NOMO-1 (cell line): ENCODE results near the gene NTM.

ENCODE experiments used
- DNase-seq, 2 experiments: peaks; one replicate each; lab custom pipeline; 2025; ENCODE audit not compliant: unreplicated experiment in 2 of 2; lab: John Stamatoyannopoulos, UW

Gene NTM

DNA sequence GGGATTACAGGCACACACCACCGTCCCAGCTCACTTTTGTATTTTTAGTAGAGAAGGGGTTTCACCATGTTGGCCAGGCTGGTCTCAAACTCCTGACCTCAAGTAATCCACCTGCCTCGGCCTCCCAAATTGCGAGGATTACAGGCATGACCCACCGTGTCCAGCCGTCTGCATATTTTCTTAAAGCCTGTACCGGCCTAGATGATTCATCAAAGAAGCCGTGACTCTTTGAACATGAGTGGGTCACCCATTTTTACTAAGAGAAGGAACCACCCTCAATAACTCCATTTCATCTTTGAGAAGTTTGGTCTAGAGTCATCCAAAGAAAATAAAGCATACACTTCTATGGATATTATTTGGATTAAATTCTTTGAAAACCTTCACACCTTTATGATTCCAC, 388.3 kb downstream of the NTM start:
- DNase-seq, result no peak

DNA sequence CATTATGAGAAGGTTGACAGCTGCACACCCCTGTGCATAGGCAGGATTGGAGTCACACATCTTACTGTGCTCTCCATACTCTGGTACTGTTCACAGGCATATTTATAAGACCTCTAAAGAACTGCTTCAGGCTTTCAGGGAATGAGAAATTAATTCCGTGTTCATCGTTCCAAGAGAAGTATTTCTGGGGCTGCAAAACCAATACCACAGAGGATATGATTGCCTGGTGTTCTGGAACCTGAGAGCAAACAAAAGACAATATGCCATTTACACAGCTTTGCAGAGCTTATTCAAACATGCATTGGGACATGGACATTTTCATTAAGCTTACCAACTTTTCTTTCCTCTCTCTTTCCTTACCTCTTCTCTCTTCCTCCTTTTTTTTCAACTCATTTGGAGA, 388.7 kb downstream of the NTM start:
- DNase-seq, result no peak

DNA sequence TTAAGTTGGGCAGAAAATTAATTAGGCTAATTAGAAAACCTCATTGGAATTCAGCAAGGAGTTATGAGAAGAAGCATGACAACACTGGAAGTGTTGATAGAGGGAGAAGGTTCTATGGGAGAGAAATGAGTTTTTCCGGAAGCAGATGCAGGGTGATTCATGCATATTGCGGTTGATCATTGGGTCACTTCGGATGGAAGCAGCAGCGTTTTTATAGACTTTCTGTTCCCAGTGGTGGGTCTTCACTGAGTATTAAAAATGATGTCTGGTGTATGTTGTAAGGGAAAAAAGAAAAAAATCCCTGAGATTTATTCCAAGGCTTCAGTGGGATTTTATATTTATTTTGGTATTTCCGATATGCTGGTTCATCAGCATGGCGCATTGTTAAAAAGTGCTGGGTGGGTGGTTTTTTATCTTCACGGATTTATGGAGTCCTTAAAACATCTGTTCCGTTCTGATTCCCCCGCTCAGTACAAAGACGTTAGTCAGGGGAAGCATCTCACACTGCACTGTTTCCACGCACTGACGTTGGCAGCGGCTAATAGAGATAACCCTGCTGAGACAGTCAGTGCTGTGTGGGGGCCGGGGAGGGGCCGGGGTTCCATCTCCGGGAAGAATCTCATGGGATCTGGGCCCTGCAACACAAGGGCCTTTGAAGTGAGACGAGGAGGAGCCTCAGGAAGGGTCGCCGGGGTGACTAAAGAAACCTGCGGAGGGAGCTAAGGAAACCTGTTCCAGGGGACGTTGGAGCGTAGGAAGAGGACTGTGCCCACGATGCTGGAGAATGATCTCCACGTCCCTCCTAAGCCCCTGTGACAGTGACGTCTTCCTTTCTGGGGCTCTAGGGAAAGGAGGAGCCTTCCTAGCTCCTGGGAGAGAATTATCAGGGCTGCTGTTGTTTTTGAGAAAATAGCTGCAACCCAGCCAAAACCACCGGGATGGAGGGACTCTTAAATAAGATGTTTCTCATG, 390.0 kb downstream of the NTM start:
- DNase-seq, result peak; percentile 35 to 87

DNA sequence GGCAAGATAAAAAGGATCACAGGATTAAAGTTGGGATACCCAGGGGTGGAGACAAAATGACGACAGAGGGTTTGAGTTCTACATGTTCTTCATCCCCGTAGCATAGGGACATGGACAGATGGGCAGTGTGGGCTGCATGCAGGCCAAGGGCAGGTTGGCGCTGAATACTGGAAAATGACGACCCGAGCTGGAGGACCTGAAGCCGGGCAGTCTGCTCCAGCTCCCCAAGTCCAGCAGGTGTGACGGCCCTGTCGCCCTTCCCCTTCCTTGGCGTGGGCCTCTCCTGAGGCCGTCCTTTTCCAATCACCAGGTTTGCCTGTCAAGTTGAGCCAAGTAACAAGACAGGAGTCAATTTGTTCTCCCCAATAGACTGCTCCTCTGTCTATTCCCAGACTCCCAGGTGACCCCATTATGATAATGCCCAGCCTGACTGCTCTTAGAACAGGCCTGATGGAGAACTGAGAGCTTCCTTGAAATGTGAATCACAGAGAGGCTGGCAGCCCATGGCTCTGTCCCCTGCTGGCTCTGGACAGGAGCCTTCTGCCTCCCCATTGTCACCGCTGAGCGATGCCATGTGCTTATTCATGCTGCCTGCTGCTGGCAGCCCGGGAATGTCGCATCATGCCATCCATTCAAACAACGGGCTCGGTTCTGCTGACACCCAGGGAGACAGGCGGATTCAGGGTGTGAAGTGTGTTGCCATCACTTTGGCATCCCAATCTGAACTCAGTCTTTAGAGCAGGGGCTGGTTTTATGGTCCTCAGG, 392.1 kb downstream of the NTM start:
- DNase-seq, result no peak

DNA sequence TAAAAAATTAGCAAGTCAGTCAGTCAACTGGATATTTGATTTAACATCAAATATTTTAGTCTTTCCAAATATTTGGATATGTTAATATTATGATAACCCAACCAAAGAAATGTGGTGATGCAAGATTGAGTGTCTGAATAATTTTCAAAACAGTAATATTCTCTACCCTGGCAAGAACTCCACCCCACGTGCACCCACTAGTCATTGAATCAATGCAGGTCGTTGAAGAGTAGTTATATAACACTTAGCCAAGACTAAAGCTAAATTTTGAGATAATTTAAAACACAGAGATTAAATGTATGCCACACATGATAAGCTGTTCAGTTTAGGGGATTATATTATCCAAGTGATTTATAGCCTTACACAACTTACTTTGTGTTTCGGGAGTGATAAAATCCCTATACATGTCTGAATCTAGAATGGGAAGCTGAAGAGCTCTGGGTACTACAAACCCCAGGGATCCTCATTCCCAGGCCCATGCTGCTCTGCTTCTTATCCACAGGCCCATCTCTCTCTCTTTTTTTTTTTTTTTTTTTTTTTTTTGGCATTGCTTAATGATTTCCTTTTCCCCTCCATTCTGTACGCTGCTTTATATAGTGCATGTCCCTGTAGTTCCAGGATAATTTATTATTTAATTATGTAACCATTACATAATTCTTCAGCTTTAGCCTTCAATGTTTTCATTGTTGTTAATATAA, 392.9 kb downstream of the NTM start:
- no peak for DNase-seq

DNA sequence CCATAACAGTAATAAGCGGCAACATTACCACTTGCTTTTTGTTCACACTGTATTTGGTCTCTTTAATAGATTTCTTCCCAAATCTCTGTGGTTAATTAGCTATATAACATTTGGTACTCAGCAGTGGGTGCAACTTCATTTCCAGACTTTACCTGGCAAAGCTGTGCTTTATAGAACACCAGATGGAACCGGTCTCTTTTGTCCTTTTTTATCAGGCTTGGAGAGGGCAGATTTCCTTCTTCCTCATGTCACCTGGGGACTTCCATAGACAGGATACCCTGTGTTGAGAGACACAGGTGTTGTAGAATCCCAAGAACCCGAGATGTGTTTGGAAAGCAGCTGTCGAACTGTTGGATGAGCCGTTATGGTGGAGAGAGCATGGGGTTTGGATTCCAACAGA, 393.7 kb downstream of the NTM start:
- DNase-seq, result no peak

DNA sequence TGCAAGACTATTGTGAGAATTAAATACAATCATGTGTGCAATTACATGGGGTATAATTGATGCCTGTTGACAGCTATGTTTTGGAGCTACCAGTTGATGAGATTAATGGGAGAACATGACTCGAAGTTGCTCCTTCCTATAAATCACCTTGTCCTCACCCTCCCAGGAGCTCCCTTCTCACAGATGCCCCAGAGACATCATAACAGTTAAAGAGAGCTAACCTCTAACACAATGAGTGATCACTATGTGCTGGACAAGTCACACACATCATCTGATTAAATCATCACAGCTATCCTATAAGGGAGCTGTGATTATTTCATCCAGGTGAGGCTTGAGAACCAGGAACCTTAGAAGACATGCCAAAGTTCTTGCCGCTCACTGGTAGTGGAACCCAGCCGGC, 394.2 kb downstream of the NTM start:
- no peak for DNase-seq

DNA sequence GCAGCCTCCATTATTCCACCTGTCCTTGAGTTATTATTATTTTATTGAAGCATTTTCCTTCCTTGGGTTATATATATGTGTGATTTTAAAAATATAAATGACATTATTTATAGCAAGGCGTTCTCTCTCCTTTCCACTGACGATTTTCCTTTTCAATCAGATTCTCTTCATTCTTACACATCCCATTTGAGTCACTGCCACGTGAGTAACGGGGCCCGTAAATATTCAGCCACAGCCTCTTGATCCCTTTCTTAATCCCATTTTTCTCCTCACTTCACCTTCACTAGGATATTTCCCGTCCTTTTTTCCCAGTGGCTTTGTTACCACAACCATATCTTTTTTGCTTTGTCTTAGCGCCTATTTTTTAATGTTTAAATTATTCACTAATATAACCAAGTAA, 396.2 kb downstream of the NTM start:
- no peak for DNase-seq

DNA sequence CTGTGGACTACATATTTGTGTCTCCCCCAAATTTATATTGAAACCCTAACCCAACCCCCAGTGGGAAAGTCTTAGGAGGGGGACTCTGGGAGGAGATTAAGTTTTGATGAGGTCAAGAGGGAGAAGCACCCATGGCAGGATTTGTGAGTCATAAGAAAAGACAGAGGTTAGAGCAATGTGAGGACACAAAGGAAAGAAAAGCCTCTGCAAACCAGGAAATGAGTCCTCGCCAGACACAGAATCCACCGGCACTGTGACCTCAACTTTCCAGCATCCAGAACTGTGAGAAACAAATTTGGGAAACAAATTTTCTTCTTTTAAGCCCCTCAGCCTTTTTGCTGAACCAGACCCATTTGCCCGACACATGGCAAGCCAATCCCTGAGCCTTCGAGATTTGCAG, 397.0 kb downstream of the NTM start:
- DNase-seq, result no peak

DNA sequence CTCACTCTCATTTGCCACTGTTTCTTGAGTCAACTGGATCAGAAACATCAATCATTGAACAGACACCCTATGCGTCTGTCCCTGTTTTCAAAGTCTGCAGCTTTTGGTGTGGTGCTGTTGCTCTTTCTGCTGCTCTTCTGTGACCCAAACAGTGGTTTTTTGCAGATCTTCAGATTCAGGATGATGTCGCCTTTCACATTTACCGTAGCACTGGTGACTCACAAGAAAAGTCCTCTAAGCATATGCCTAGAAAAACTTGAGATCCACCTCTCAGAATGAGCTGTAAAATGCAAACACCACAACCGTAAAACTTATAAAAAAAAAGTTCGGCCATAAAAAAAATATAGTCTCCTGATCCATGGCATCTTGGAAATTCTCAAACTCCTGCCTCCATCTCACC, 400.4 kb downstream of the NTM start:
- DNase-seq, result no peak

DNA sequence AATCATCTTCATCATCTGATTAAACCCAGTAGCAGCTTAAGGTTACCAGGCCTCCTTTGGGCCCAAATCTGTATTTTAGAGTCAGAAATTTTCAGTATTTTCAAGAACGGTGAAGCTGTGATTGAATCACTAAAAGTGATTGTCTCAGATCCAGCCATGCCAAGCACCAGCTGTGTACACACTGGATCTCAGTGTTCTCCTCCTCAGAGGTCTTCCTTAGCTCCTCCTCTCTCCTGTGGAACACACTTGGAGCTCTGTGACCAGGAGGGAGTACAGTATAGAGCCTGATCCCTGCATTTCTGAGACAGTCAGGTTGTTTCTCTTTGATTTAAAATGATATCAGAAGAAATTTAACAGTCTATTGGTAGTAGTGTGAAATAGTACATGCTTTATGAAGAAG, 401.1 kb downstream of the NTM start:
- DNase-seq, result no peak

DNA sequence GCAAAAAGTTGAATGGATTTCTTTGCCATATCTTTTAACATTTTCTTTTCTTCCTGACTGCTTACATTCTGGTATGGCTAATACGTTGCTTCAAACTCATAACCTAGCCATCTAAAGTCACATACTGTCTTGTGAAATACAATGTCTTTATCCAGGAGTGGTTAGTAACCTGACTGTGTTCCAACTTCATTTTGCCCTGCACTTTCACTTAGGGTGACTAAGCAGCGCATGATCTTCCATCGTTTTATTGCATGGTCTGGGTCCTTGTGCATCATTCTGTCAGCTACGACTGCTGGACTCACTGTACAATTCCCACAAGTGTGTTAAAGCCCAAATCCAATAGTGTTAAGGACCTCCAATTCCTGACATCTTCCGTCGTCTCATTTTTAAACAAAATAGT, 403.2 kb downstream of the NTM start:
- DNase-seq, result no peak

DNA sequence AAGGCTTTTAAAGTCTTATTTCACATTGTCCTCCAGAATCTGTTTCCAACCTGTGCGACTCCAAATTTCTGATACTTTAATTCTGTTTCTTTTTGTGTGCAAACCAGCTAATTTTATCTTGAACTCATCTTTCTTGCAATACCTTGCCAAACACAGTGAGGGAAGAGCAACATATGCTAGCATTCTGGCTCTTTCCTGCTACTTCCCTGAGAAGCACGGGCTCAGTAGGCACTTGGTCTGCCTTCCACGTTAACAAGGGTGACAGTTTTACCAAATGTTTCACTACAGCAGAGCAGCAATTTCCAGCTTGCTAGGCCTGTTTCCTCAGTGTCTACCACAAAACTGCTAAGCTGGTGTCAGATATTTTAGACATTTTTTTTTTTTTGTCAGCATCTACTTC, 405.8 kb downstream of the NTM start:
- DNase-seq, result no peak

DNA sequence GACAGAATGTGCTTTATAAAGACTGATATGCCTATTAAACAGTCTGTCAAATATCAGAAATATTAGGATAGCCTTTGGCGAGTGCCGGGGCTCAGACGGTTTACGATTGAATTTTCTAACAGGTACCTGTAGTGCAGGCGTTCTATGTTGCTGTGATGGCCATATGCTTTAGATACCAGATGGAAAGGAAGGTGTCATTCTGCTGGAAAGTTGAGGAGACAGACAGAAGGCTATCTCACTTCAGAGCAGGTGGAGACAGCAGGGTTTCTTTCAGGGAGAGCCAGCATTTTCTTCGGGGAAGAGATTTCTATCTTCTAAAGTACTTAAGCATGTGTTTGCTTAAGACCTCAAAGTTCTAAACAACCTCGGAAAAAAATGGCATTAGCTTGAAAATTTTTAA, 415.4 kb downstream of the NTM start:
- no peak for DNase-seq

DNA sequence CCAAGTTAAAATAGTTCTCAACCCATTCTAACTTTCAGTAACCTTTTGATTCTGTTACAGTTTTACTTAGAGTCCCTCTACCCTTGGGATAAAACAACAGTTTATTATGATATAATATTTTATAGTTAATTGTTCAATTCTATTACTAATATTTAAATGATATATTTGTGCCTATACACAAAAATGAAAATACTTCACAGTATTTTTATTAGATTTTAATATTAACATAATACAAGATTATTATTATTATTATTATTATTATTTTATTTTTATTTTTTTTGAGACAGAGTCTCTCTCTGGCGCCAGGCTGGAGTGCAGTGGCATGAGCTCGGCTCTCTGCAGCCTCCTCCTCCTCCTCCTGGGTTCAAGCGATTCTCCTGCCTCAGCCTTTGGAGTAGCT, 416.7 kb downstream of the NTM start:
- no peak for DNase-seq

DNA sequence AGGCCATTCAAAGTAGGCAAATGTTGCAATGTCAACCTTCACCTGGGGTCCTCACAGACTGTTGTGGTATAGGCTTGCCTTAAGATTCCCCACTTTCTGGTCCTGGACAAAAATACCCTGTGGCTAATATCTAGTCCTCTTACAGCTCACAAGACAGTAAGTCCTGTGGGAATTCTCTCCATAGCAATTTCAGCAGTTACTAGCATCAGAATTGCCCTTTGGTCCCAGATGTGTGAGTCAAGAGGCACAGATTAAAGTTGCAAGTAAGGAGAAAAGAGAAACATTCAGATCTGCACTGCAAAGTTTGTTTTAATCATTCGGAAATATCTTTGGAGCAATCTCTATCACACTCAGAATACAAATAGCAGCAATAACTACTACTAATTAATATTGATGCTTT, 420.2 kb downstream of the NTM start:
- DNase-seq, result no peak

DNA sequence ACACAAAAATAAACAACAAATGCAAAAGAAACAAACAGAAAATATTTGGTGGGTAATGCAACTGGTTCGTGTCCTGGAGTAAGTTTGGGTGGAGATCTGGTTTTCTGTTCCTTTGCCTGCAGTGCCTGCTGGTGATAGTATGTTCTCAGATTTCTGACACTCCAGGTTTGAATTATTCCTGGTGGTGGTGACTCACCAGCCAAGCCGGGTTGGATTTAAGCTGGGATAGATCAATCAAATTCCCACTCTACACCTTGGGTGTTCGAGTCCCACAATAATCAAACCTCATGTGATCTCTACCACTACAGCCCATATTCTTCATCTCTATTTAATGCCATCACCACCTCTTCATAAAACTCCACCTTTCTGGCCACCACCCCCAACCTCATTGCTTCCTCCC, 421.8 kb downstream of the NTM start:
- DNase-seq, result no peak

DNA sequence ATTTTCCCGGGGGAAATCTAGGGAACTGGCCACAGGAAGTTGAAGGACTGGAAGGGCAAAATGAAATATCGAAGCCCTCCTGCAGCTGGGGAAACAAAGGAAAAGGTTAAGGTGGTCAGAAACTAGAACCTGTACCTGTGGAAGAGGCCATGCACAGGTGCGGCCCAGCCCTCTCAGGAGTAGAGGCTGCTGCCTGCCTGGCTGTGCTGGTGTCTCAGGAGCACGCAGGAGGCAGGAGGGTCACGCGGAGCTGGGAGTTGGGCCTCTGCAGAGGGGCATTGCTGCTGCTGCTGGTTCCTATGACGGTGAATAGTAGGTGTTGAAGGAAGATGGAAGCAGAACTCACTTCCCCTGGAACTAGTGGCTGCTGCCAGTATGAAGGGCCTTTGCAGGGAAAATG, 425.7 kb downstream of the NTM start:
- no peak for DNase-seq

DNA sequence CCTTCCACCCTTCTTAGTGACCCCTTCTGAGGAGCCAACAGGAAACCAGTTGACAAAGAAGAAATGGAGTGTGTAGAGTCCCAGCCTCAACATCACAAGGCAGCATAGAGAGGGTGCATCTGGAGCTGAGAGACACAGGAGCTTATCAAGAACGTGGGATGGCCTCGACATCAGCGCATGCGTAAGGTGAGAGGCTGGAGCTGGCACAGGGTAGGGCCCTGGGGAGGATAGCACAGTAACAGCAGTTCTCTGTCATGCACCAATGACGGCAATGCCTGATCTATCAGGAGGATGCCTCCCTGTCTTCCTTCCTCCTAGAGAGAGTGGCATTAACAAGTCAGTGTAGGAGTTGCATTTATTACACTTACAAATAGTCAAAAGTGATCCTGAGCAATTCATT, 426.1 kb downstream of the NTM start:
- no peak for DNase-seq

DNA sequence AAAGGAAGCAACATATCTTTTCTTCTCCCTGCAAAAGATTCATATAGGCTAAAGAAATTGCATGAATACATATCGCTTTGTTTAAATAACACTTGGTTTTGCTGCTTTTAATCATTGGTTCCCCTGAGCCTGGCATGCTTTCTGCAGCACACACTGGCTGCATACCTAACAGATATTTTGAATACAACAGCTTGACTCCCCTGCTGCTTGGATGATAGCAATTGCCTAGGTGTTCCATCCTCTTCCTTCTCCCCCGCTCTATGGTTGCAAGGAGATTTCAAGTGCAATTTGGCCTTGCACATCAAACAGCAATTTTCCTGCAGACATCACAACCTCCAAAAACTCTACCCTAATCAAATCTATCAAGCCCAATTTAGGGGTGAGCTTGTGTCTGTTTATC, 430.0 kb downstream of the NTM start:
- DNase-seq, result no peak

DNA sequence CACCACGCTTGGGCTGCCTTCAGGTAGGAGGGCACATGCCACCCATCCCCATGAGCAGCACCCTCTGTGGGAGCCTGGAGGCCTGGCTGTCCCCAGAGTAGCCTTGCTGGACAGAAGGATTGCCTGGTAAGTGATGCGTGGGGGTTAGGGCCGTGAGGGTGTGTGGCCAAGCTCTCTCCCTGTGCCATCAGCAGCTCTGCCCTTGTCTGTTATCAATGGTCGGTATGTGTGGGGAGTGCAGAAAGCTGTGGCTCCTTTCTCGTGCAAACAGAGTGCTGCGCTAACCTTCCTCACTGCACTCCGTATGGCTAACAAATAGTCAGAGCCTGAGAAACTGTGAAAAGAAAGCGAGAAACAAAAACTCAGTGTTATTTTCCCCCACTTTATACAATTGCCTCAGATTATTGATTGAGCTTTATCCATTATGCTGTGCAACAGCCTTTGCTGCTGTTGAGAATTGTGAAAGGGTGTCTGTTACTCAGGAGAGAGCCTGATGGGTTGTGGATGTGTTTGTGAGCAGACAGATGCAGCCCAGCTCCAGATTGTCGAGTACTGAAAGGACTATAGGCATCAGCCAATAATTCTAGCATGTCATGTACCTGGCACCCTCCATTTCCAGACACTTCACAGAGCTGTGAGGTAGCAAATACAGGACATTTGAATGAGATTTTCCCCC, 432.2 kb downstream of the NTM start:
- DNase-seq, result no peak
